ENCODE measurements around the gene NPSR1.

GRCh38 chr7:34849163-34849960 lies 191.3 kb downstream of the NPSR1 start:
- TF ChIP-seq, protein P1, sequence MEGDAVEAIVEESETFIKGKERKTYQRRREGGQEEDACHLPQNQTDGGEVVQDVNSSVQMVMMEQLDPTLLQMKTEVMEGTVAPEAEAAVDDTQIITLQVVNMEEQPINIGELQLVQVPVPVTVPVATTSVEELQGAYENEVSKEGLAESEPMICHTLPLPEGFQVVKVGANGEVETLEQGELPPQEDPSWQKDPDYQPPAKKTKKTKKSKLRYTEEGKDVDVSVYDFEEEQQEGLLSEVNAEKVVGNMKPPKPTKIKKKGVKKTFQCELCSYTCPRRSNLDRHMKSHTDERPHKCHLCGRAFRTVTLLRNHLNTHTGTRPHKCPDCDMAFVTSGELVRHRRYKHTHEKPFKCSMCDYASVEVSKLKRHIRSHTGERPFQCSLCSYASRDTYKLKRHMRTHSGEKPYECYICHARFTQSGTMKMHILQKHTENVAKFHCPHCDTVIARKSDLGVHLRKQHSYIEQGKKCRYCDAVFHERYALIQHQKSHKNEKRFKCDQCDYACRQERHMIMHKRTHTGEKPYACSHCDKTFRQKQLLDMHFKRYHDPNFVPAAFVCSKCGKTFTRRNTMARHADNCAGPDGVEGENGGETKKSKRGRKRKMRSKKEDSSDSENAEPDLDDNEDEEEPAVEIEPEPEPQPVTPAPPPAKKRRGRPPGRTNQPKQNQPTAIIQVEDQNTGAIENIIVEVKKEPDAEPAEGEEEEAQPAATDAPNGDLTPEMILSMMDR (IDR thresholded peaks at IDR 0.05) = no peak
- TF ChIP-seq POLR2A (IDR thresholded peaks at IDR 0.05) = no peak

Data from body of pancreas (tissue), 4 donors.